HG03558 (cell line): ENCODE results near the gene SVOP.
"Not testable (repeated sequence)": the region's sequence is repeated elsewhere in the genome, so short reads cannot be mapped to it uniquely, and the experiment has no call there.

ENCODE experiments used
- ATAC-seq: cut with Tn5 transposase; IDR thresholded peaks from one replicate; pipeline ENCODE4 v1.9.1; 2021; ENCODE audit warnings: moderate number of reproducible peaks; ENCODE audit not compliant: unreplicated experiment; ENCODE audit errors: extremely low read depth

Gene SVOP

DNA sequence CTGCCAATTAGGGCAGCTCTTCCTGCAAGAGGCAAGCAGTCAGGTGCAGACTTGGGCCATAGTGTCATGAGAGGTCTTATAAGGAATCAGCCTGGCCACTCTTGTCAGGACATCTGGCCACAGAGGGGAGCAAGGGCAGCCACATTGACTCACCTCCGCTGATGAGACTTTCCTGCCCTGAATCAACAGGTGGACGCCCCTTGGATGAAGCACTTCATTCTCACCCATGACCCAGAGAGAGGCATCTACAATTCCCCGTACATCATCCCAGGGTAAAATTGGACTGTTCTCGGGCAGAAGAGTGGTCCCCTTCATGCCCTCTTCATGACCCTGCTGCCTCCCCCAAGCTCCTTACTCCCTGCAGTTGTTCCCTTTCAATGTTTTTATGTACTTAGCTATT is 124.1 kb downstream of the SVOP start:
- no peak for ATAC-seq

- no peak for ATAC-seq
Measured at GRCh38 chr12:108896336-108896735, 124.5 kb downstream of the SVOP start.

DNA sequence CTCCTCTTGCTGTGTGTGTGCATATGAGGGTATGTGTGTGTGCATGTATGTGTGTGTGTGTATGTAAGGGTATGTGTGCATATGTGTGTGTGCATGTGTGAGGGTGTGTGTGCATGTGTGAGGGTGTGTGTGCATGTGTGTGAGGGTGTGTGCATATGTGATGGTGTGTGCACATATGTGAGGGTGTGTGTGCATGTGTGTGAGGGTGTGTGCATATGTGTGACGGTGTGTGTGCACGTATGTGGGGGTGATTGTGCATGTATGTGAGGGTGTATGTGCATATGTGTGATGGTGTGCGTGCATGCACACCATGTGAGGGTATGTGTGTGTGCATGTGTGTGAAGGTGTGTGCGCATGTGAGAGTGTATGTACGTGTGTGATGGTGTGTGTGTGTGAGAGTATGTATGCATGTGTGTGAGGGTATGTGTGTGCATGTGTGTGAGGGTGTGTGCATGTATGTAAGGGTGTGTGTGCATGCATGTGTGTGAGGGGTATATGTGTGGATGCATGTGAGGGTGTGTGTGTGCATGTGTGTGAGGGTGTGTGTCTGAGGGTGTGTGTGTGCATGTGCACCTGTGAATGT is 125.6 kb downstream of the SVOP start:
- no peak for ATAC-seq

- no peak for ATAC-seq
Measured at GRCh38 chr12:108890208-108890607, 130.7 kb downstream of the SVOP start.

GRCh38 chr12:108888031-108888430 is 132.8 kb downstream of the SVOP start:
- ATAC-seq = no peak

- no peak for ATAC-seq
Measured at GRCh38 chr12:108886873-108887629, 133.8 kb downstream of the SVOP start.

DNA sequence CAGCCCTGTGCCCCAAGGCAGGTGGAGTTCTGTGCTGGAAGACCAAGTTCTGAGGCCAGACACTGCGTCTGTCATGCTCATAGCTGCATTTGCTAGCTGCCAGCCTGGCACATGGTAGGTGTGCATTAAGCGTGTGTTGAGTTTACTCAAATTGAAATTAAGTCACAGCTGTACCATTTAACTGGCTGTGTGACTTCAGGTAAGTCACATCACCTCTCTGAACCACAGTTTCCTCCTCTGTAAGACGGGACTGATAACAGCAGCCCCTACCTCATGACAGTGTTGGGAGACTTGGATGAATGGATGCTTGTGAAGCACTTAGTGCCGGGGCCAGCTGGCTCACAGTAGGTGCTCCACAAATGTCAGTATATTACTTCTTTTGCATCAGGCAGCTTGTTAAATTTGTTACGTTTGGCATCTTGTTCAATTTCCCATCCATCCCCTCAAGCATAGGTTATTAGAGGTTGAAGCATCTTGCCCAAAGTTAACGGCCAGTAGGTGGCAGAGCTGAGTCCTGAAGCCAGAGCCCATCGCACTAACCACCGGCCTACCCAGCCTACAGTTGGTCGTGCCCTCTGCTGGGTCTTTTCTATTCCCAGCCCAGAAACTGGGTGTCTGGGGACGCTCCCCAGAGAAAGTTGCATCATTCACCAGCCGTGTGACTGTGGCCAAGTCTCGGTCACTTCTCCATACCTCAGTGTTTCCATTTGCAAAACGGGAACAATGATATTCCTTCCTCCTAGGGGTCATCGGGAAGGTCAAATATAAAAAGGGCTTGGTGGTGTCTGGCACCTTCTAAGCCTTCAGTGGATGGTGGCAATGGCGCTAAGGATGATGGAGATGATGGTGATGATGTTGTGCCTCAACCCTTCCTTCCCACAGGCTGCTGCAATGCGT is 136.5 kb downstream of the SVOP start:
- ATAC-seq = no peak

GRCh38 chr12:108881953-108882352 is 138.9 kb downstream of the SVOP start:
- no peak for ATAC-seq

- ATAC-seq = no peak
Measured at GRCh38 chr12:108879615-108880254, 141.1 kb downstream of the SVOP start, which contains the start of gene DAO. TSS of gene DAO (plus strand) at chr12:108880092. CDS start at chr12:108885007, 4,915 bp downstream.

DNA sequence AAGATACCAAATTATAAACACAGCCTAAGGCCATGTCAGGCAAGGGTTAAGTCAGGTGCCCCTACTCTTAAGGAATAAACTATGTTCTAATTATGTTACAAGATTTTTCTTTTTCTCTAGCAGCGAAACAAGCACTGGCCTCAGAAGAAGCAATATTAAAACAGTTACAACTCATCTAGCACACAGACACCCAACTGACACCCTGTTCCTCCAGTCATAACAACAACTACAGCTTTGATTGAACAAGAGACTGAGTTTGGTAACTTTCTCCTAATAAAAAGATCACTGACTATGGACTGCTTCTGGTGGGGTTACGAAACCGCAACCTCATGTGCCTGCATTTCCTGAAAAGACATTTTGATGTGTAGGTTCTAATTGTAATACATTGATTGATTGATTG is 144.3 kb downstream of the SVOP start:
- ATAC-seq = no peak

DNA sequence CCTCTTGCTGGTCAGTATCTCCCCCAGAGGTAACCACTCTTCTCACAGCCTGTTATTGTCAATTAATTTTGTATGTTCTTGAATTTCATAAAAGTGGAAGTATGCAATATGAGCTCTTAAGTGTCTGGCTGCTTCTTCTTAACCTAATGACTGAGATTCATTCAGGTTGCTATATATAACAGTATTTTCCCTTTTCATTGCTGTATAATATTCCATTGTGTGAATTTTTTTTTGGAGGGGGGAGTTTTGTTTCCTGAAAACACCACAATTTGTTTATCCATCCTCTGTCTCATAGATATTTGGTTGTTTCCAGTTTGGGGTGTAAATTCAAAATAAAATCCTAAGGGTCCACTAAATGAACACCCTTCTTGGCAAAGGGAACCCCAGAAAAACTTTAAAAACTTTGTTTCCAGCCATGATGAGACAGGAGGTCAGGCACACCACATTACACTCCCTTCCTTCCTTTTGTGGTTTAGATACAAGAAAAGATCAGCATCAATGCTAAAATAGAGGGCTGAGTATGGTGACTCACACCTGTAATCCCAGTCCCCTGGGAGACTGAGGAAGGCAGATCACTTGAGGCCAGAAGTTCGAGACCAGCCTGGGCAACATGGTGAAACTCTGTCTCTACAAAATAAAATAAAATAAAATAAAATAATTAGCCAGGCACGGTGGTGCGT is 145.0 kb downstream of the SVOP start:
- no peak for ATAC-seq

- no peak for ATAC-seq
Measured at GRCh38 chr12:108875280-108875679, 145.6 kb downstream of the SVOP start.

- no peak for ATAC-seq
Measured at GRCh38 chr12:108868781-108869180, 152.1 kb downstream of the SVOP start.

DNA sequence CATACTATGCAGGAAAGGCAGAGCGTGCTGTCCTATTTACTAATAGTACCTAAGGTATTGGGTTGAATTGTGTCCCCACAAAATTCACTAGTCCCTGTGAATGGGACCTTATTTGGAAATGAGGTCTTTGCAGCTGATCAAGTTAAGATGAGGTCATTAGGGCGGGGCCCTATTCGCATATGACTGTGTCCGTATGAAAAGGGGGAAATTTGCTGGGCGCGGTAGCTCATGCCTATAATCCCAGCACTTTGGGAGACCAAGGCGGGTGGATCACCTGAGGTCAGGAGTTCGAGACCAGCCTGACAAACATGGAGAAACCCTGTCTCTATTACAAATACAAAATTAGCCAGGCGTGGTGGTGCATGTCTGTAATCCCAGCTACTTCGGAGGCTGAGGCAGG is 154.8 kb downstream of the SVOP start:
- not testable (repeated sequence) for ATAC-seq

- no peak for ATAC-seq
Measured at GRCh38 chr12:108865169-108865568, 155.7 kb downstream of the SVOP start.

GRCh38 chr12:108862588-108862959 is 158.3 kb downstream of the SVOP start:
- no peak for ATAC-seq

GRCh38 chr12:108861878-108862587 is 158.8 kb downstream of the SVOP start:
- ATAC-seq = no peak

DNA sequence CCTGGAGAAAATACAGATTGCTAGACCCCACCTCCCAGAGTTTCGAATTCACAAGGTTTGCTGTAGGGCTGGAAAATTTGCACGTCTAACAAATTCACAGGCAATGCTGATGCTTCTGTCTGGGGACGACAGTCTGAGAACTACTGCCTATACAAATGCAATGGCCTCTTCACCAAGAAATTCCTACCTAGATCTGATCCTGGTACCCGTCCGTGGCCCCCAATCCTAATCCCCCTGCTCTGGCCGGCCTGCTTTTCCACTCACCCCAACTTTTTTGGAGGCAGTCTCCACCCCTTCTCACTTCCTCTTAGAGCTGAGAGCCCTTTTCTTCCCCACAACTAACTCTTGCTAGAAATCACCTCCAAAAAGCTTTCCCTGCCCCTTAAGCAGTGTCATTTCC is 160.4 kb downstream of the SVOP start:
- ATAC-seq = no peak

DNA sequence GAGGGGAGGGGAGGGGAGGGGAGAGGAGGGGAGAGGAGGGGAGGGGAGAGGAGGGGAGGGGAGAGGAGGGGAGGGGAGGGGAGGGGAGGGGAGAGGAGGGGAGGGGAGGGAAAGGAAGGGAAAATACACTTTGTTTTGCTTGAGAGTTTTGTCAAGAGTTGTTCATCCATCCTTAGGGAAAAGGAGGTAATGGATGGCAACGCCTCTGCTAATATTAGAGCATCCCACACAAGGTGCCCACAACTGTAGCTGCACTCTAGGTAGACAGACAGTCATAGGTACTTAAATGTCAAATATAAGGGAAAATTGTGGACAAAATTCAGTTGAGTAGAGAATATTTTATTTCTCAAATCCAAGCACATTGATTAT is 161.0 kb downstream of the SVOP start:
- ATAC-seq = no peak
